GM21447 (cell line): ENCODE measurements around the gene BCAM.
"Not testable (repeated sequence)": the region's sequence is repeated elsewhere in the genome, so short reads cannot be mapped to it uniquely, and the experiment has no call there.

Experiments
- ATAC-seq: cut with Tn5 transposase; IDR thresholded peaks from one replicate; pipeline ENCODE4 v1.9.1; 2021; ENCODE audit not compliant: unreplicated experiment

Gene BCAM, protein sequence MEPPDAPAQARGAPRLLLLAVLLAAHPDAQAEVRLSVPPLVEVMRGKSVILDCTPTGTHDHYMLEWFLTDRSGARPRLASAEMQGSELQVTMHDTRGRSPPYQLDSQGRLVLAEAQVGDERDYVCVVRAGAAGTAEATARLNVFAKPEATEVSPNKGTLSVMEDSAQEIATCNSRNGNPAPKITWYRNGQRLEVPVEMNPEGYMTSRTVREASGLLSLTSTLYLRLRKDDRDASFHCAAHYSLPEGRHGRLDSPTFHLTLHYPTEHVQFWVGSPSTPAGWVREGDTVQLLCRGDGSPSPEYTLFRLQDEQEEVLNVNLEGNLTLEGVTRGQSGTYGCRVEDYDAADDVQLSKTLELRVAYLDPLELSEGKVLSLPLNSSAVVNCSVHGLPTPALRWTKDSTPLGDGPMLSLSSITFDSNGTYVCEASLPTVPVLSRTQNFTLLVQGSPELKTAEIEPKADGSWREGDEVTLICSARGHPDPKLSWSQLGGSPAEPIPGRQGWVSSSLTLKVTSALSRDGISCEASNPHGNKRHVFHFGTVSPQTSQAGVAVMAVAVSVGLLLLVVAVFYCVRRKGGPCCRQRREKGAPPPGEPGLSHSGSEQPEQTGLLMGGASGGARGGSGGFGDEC

DNA sequence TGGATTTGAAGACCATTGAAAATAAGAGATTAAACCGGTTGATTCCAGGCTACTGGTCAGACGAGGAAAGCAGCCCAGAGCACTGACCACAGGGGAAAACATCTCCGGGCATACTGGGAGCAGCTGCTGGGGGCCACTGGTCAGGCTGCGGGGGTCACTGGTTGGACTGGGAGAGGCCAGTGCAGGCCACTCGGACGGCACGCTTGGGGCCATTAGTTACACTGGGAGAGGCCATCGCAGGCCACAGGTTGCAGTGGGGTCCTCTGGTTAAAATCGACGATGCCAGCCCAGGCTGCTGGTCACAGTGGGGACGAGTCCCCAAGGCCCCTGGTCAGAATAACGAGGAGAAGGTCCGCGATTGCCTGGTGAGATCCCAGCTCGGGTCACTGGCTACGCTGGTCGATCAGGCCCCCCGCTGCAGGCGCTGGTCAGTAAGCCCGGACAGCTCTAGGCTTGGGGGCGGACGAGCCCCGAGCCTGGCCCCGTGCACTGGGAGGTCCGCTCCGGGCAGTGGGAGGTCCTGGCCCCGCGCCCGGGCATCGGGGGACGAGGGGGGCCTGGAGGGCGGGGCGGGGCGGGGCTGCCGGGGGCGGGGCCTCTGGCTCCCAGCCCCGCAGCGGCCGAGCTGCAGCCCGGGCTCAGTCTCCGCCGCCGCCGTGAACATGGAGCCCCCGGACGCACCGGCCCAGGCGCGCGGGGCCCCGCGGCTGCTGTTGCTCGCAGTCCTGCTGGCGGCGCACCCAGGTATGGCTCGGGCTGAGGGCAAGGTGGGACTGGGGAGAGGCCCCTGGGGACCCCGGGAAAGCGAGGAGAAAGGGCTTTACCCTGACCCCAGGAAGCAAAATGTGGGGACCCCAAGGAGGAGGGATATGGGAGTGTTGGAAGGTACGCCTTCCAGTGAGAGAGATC is at the start of gene BCAM:
Gene BCAM (plus strand): TSS at position 641 of the 909 bp plus-strand sequence. CDS start 22 bp downstream, at position 663.
- no peak for ATAC-seq

DNA sequence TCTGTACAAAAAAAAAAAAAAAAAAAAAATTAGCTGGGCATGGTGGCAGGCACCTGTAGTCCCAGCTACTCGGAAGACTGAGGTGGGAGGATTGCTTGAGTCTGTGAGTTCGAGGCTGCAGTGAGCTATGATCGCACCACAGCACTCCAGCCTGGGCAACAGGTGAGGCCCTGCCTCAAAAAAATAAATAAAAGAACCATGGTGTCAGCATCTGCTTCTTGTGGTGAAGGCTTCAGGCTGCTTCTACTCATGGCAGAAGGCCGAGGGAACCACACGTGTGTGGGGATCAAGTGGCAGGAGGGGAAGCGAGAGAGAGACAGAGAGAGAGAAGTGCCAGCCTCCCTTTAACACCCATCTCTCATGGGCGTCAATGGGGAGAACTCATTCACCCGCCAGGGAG is 46.9 kb upstream of the BCAM start:
- ATAC-seq: no peak

DNA sequence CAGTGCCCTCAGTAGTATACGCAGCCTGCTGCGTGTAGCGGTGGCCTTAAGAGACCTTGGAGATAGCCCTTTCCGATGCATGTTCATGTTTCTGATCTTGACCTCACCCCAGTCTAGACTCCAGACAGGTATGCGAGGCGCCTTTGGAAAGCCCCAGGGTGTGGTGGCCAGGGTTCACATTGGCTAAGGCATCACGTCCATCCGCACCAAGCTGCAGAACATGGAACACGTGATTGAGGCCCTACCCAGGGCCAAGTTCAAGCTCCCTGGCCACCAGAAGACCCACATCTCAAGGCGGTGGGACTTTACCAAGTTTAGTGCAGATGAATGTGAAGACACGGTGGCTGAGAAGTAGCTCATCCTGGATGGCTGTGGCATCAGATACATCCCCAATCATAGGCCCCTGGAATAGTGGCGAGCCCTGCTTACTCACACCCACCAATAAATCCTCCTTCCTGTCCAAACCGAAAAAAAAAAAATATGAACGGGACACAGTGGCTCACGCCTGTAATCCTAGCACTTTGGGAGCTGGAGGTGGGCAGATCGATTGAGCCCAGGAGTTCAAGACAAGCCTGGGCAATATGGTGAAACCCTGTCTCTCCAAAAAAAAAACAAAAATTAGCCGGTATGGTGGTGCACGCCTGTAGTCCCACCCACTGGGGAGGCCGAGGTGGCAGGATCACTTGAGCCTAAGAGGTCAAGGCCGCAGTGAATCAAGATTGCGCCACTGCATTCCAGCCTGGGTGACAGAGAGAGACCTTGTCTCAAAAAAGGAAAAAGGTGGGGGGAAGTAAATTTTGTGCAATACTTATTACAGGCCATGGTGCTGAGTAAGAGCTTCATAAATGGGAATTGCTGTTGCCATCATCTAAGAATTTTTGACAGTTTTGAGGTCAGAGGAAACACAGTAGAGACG is 43.6 kb upstream of the BCAM start:
- no peak for ATAC-seq

DNA sequence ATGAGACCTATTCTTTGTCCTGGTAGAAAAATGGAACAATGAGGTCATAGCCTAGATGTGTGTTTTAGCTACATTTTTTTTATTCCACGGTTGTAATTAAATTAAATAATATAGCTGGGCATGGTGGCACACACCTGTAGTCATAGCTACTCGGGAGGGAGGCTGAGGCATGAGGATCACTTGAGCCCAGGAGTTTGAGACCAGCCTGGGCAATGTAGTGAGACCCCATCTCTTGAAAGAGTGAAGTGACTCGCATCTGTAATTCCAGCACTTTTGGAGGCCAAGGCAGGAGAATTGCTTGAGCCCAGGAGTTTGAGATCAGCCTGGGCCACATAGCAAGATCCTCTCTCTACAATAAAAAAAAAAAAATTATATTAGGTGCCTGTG is 43.0 kb upstream of the BCAM start:
- ATAC-seq: no peak

DNA sequence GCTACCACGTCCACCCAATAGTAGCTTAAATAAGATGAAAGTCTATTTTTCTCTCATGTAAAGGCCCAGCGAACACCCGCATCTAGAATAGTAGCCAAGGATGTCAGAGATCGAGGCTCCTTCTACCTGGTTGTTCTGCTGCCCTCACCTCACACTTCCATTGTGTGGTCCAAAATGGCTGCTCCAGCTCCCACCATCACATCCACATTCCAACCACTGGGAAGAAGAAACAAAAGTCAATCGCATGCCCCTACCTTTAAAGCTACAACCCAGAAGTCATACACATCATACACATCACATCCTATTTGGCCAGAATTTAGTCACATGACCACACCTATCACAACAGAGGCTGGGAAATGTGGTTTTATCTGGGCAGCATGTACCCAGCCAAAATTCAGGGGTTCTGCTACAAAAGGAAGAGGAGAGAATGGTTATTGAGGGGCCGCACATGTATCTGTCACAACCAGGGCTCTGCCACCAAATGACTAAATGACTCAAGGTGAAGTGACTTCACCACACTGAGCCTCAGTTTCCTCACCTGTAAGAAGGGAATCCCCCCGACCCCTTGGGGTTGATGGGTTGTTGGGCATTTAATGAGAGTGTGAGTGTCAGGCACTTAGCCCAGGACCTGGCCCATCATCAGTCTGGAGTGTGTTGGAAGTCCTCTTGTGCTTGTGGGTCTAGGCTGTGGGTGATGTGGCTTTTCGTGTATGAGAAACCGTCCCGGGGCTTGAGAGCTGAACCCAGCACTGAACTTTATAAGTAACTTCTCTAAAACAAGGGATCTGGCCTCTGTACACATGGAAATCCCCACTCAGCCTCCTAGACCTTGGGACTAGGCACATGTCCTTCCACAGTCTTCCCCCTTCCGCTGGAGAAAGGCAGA is 41.4 kb upstream of the BCAM start:
- ATAC-seq: no peak

DNA sequence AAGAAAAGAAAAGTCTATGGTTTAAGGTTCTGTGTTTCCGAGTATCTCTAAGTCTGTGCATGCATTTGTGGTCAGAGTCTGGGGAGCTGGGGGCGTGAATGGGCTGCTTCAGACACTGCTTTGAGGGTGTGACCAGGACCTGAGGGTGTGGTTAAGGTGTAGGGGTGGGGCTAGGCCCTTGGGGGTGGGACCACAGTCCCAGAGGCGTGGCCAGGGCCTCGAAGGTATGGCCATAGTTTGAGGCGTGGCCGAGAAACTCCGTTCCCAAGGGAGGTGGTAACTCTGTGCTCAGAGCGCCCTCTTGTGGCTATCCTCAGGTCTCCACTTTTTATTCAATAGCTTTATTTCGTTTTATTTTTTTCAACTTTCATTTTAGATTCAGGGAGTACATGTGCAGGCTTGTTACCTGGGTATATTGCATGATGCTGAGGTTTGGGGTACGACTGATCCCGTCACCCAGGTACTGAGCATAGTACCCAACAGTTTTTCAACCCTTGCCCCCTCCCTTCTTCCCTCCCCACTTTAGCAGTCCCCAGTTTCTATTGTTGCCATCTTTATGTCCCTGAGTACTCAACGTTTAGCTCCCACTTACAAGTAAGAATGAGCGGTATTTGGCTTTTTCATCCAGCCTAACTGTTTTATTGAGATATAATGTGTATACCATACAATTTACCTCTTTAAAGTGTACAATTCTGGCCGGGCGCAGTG is 38.2 kb upstream of the BCAM start:
- peak; percentile 93 for ATAC-seq

DNA sequence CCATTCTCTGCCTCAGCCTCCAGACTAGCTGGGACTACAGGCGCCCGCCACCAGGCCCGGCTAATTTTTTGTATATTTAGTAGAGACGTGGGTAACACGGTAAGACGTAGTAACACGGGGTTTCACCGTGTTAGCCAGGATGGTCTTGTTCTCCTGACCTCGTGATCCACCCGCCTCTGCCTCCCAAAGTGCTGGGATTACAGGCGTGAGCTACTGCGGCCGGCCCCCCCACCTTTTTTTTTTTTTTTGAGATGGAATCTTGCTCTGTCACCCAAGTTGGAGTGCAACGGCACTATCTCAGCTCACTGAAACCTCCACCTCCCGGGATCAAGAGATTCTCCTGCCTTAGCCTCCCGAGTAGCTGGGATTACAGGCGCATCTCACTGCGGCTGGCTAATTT is 36.8 kb upstream of the BCAM start:
- not testable (repeated sequence) for ATAC-seq

DNA sequence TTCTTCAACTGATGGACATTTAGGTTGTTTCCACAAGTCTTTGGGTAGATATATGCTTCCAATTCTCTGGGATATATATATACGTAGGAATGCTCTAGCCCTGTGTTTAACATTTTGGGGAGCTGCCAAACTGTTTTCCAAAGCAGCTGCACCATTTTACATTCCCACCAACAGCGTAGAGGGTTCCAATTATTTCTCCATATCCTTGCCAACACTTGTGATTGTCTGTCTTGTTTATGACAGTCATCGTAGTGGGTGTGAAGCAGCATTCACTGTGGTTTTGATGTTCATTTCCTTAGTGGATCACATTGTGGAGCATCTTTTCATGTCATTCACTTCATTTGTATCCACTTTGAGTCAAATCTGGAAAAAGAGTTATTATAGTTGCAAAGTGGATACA is 35.9 kb upstream of the BCAM start:
- no peak for ATAC-seq

DNA sequence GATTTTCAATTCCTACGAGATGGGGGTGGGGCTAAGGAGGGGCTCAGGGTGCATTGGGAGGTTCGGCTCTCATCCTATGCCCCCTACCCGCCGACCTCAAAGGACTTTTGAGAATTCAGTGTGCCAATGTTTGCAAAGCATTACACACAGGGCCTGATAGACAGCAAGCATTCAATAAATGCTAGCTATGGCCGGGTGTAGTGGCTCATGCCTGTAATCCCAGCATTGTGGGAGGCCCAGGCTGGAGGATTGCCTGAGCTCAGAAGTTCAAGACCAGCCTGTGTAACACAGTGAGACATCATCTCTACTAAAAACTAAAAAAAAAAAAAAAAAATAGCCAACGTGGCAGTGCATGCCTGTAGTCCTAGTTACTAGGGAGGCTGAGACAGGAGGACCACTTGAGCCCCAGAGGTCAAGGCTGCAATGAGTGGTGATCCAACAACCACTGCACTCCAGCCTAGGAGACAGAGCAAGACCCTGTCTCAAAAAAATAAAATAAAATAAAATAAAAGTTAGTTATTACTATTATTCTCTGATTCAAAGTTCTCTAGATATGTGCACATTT is 33.1 kb upstream of the BCAM start:
- no peak for ATAC-seq

DNA sequence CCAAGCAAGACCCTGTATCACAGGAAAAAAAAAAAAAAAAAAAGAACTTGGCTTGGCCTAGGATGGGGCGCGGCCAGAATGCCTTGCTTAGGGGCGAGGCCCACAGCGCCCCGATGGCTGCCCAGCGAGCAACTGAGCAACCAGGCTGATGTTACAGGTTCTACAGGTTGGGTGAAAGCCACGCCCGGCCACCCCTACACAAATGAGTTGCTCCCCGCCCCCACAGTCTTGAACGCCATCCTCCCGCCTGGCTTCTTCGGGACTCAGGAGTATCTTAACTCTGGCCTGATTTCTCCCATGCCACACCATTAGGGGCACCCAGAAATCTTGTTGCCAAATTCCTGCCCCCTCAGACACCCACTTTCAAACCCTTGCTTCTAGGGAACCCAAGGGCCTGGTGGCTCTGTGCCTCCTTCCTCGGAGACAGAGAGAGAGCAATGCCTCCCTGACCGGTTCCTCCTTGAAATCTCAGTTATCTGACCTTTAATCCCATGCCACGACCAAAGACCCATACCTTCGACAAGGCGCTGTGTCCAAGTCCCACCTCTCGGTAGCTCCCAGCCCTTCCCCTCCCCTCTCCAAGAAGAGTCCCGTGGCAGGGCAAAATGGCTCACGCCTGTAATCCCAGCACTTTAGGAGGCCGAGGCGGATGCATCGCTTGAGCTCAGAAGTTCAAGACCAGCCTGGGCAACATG is 32.4 kb upstream of the BCAM start:
- no peak for ATAC-seq

DNA sequence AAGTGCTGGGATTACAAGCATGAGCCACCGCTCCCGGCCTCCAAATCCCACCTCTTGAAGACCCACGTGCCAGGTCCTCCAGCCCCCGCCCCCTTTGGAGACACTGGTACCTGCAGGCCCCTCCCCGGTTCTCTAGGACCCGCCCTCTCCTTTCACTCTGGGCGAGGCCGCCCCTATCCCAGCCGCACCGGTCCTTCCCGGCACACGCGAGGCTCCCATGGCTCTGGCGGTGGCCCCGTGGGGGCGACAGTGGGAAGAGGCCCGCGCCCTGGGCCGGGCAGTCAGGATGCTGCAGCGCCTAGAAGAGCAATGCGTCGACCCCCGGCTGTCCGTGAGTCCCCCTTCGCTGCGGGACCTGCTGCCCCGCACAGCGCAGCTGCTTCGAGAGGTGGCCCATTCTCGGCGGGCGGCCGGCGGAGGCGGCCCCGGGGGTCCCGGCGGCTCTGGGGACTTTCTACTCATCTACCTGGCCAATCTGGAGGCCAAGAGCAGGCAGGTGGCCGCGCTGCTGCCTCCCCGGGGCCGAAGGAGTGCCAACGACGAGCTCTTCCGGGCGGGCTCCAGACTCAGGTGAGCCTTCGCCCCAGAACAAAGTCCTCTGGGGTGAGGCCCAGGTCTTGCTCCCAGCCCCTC is 31.1 kb upstream of the BCAM start, which contains the start of gene CBLC:
Gene CBLC (plus strand): TSS at position 176 of the 633 bp plus-strand sequence. CDS start 42 bp downstream, at position 218.
- ATAC-seq: no peak

DNA sequence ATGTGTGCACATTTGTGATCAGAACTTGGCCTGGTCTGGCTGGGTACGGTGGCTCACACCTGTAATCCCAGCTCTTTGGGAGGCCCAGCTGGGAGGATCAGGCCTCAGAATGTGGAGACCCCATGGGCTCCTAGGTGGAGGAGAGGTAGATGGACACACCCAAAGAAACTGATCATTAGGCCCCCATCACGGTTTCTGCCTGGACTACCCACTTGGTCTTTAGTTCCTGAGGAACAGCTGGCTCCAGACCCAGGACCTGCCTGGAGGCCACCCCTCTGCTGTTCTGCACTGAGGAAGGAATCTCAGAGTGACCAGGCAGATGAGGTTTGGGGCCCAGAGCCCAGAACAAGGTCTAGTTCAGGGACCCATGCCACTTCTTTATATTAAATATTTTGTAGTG is 29.8 kb upstream of the BCAM start:
- ATAC-seq: no peak

DNA sequence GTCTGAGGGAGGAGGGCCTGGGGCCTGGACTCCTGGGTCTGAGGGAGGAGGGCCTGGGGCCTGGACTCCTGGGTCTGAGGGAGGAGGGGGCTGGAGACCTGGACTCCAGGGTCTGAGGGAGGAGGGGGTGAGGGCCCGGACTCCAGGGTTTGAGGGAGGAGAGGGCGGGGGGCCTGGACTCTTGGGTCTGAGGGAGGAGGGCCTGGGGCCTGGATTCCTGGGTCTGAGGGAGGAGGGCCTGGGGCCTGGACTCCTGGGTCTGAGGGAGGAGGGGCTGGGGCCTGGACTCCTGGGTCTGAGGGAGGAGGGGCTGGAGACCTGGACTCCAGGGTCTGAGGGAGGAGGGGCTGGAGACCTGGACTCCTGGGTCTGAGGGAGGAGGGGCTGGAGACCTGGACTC is 27.2 kb upstream of the BCAM start:
- ATAC-seq: not testable (repeated sequence)

DNA sequence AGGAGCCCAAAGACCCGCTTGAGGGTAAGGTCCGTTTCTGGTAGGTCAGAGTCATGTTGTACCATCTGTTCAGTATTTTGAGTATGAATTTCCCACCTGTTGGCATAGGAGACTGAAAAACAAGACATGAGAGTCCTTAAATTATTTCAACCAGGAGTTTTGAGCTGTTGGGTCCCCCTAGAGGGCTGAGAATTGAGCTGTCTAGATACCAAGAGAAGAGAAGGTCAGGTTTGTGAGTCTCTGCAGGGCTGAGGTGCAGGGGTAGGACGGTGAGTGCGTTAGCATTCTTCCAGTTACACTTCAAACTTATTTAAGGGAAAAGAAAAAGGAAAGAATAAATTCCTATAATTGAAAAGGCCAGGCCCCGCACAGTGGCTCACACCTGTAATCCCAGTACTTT is 26.2 kb upstream of the BCAM start:
- ATAC-seq: no peak

DNA sequence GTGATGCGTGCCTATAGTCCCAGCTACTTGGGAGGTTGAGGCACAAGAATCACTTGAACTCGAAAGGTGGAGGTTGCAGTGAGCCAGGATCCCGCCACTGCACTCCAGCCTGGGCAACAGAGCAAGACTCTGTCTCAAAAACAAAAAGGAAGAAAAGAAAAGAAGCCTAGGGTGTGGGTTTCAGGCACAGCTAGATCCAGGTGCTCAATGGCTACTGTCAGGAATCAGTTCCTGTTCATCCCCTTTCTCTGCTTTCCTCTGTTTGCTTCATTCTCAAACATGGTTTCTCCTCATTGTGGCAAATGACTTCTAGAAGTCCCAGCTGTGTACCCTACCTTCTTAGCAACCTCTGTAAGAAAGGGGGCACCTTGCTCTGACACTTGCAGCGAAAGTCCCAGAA is 25.4 kb upstream of the BCAM start:
- no peak for ATAC-seq

DNA sequence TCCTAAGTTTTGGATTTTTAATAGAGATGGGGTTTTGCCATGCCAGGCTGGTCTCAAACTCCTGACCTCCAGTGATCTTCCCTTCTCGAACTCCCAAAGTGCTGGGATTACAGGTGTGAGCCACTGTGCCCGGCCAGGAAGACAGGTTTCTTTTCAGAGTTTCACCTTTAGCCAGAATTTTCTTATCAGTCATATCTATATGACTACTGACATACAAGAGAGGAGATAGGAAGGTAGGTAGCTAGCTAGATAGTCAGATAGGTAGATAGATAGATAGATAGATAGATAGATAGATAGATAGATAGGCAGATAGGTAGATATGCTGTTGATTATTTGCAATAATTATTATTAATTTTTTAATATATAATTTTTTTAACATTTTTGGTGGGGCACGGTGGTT is 23.6 kb upstream of the BCAM start:
- ATAC-seq: no peak

DNA sequence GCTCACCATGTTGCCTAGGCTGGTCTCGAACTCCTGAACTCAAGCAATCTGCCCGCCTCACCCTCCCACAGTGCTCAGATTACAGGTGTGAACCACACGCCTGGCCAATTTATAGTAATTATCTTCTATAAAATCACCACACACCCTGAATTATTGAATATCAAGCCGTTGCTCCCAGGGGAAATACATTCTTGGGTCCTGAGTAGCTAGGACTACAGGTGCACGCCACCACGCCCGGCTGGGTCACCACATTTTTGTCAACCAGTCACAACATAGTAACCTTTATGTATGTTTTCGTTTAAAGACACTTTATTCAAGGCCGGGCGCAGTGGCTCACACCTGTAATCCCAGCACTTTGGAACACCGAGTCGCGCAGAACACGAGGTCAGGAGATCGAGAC is 22.9 kb upstream of the BCAM start:
- ATAC-seq: no peak
